Adrenal gland (tissue), 12 donors: ENCODE measurements around the gene XIRP1. TPM values are rescaled to one million over a fixed set of nuclear protein-coding genes. Genes with fewer than 3 reads are reported as not detected.

Experiments used
- DNase-seq, 7 donors: peaks; one replicate each; pipeline ENCODE4 v3.0.0-alpha.2; 2019 to 2020
- H3K27ac ChIP-seq, 5 donors: fragments of 200-600 bp; sonication (generic) in 4 of 5; 1 replicate in 3 of 5; 2 replicates in 2 of 5; pipeline versions ENCODE4 v1.5.1 to v1.8.0; 2016 to 2020; ENCODE audit warnings: mild to moderate bottlenecking in 1 of 5
- H3K27me3 ChIP-seq: fragments of 200-600 bp; 2 replicates; pipeline ENCODE4 v1.8.0; 2021
- H3K36me3 ChIP-seq, 2 donors: fragments of 200-600 bp; replicated peaks in 1 of 2; 1 replicate in 1 of 2; 2 replicates in 1 of 2; pipeline versions ENCODE4 v1.5.1 to v1.8.0; 2018 to 2022
- H3K4me1 ChIP-seq, 2 donors: fragments of 200-600 bp; replicated peaks in 1 of 2; 1 replicate in 1 of 2; 2 replicates in 1 of 2; pipeline versions ENCODE4 v1.5.1 to v1.8.0; 2018 to 2021
- H3K4me3 ChIP-seq, 4 donors: fragments of 200-600 bp; sonication (generic) in 3 of 4; one replicate each; pipeline ENCODE4 v1.5.1; 2016 to 2018
- H3K9me3 ChIP-seq, 3 donors: fragments of 200-600 bp; sonication (generic) in 1 of 3; replicated peaks in 1 of 3; 1 replicate in 2 of 3; 2 replicates in 1 of 3; pipeline versions ENCODE4 v1.5.1 to v1.8.0; 2016 to 2021
- POLR2A ChIP-seq, 2 donors: fragments of 450-650 bp; IDR thresholded peaks; one replicate each; pipeline ENCODE4 v1.6.1; 2017; ENCODE audit warnings: antibody characterized with exemption in 2 of 2, mild to moderate bottlenecking in 2 of 2, moderate library complexity in 1 of 2
- WGBS, 4 donors: extraction: QIAGEN DNeasy Blood & Tissue Kit in 2 of 4; methylation state at CpG; one replicate each; pipeline versions ENCODE4 v1.1.5 to v1.1.7; 2013 to 2017; 5-methylcytosine and 5-hydroxymethylcytosine counted together
- intact Hi-C, 2 donors: fragments of 100-400 bp; cut with DNase I; formaldehyde crosslinking; loops; one replicate each; pipeline versions ENCODE4 v1.14.1 to v1.15.0; 2022 to 2023
- polyA plus RNA-seq, 3 donors: library from polyadenylated mRNA; stranded (reverse); fragments of 200-250 nt in 2 of 3; fragments of 350-450 nt in 1 of 3; fragmentation: Illumina TruSeq in 1 of 3; extraction: RNeasy Lipid Tissue Mini Kit (QIAGEN cat#74804) in 1 of 3; gene quantifications; one replicate each; pipeline ENCODE4 v1.2.3, GENCODE V29; 2013 to 2014
- total RNA-seq, 9 donors: library from RNA; depleted of rRNA in 4 of 9; stranded (reverse); fragments of >200 nt in 4 of 9; fragments of 120-200 nt in 1 of 9; fragmentation: NEBNext Ultra II Directional in 1 of 9; extraction: Animal tissue kit (Norgen Biotek cat#: 25700) in 1 of 9; gene quantifications; one replicate each; pipeline versions ENCODE4 v1.1.0 to v1.2.4, GENCODE V29; 2013 to 2023
- TF ChIP-seq, protein P1 (sequence below), 6 experiments: fragments of 450-650 bp in 4 of 6; fragments of 200-600 bp in 2 of 6; sonication (generic) in 1 of 6; IDR thresholded peaks; 1 replicate in 5 of 6; 2 replicates in 1 of 6; pipeline versions ENCODE4 v1.5.1 to v1.8.0; 2016 to 2021; ENCODE audit warnings: antibody characterized with exemption in 6 of 6, mild to moderate bottlenecking in 2 of 6, moderate library complexity in 1 of 6
- donor health status: healthy with polysubstance abuse.
- donor health status: Bipolar disorder and iron deficiency.
- donor health status: DM: yes; HTN: yes; CAD: no.
- donor health status: DM: no; HTN: no; CAD: no.
- donor health status: DM: no; HTN: no; CAD: no.
- donor health status: DM: yes; HTN: yes; CAD: no.

XIRP1 gene
- total and polyA plus RNA-seq, 12 donors = under 0.01 to 0.48 (median 0.21) TPM; not detected in 6

DNA sequence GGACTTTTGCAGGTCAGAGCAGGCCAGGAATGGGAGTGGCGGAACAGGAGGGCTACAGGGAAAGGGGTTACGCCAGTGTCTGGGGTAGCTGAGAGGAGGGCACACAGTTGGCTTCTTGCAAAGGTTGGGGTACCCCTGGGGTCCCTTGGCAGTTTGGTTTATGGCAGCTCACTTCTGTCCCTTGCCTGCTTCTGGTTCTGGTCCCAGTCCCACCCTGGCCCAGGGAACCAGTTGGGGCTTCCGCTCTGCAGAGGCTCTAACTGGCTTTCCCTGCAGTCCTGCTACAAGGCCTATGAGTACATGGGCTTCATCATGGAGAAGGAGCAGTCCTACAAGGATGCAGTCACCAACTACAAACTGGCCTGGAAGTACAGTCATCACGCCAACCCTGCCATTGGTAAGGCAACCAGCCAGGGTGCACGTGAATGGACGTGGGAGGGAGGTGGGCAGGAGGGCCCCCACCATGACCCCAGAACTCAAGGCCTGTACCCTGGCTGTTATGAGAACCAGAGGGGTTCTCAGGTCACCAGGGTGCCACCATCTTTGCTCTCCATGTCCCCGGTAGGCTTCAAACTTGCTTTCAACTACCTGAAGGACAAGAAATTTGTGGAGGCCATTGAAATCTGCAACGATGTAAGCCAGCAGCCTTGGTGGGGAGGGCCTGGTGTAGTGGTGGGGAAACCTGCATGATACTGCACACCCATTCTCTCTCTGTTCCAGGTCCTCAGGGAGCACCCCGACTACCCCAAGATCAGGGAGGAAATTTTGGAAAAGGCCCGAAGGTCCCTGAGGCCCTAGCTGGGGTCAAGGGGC, 54.2 kb downstream of the XIRP1 start:
- intact Hi-C loops = no loop called here
- WGBS, 4 donors = 84 to 94% (median 92%) methylated on average over 10 of the region's 10 CpGs
- Histone ChIP-seq H3K9me3 (no peaks in the 10 kb centered on the region), H3K27ac (no peak overlapping the region), H3K4me3 (no peak overlapping the region), H3K36me3 (peaks cover 0 to 13% of the 10 kb centered on the region in 2 donors), H3K4me1 (peaks cover 25 to 28% of the 10 kb centered on the region in 2 donors), H3K27me3 (no peaks in the 10 kb centered on the region)
- TF ChIP-seq, protein P1, sequence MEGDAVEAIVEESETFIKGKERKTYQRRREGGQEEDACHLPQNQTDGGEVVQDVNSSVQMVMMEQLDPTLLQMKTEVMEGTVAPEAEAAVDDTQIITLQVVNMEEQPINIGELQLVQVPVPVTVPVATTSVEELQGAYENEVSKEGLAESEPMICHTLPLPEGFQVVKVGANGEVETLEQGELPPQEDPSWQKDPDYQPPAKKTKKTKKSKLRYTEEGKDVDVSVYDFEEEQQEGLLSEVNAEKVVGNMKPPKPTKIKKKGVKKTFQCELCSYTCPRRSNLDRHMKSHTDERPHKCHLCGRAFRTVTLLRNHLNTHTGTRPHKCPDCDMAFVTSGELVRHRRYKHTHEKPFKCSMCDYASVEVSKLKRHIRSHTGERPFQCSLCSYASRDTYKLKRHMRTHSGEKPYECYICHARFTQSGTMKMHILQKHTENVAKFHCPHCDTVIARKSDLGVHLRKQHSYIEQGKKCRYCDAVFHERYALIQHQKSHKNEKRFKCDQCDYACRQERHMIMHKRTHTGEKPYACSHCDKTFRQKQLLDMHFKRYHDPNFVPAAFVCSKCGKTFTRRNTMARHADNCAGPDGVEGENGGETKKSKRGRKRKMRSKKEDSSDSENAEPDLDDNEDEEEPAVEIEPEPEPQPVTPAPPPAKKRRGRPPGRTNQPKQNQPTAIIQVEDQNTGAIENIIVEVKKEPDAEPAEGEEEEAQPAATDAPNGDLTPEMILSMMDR (IDR thresholded peaks at IDR 0.05) = no peak
- no peak for TF ChIP-seq POLR2A (IDR thresholded peaks at IDR 0.05)
- DNase-seq = no peak

- H3K4me3 ChIP-seq = no peak overlapping the region
- no peaks in the 10 kb centered on the region for H3K27me3 ChIP-seq
- peak in 1 of 7 donors; percentile 50 for DNase-seq
- no peak overlapping the region for H3K27ac ChIP-seq
- H3K9me3 ChIP-seq = no peaks in the 10 kb centered on the region
- H3K4me1 ChIP-seq = peaks cover 21 to 23% of the 10 kb centered on the region in 2 donors
- TF ChIP-seq, protein P1 (IDR thresholded peaks at IDR 0.05) = no peak
- TF ChIP-seq POLR2A (IDR thresholded peaks at IDR 0.05) = no peak
- intact Hi-C loops = no loop called here
- peaks cover 0 to 6% of the 10 kb centered on the region in 2 donors for H3K36me3 ChIP-seq
- 95 to 97% (median 96%) methylated on average over 16 to 18 of the region's 18 CpGs for WGBS, 4 donors
These were observed 54.9 kb downstream of the XIRP1 start for GRCh38 chr3:39137435-39137936.

DNA sequence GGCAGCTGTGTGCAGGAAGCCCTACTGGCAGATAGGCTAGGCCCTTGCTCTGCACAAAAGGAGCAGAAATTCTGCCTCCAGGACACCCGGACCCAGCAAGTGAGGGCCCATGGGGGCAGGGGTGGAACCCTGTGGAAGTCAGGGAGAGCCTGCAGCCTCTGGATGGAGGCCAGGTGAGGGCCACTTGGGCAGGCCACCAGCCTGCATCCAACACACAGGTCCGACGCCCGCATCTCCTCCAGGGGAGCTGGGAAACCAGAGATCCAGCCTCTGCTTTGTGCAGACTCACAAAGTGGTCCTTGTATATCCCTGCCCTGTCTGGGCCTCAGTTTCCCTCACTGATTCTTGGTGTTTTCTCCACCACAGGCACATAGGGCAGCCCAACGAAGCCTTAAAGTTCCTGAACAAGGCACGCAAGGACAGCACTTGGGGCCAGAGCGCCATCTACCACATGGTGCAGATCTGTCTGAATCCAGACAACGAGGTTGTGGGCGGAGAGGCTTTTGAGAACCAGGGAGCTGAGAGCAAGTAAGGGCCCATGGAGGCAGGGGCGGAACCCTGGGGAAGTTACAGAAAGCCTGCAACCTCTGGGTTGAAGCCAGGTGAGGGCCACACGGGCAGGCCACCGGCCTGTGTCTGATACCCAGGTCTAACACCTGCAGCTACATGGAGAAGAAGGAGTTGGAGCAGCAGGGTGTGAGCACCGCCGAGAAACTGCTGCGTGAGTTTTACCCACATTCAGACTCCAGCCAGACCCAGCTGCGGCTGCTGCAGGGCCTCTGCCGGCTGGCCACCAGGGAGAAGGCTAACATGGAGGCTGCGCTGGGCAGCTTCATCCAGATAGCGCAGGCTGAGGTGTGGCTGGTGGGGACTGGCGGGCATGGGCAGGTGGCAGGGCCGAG, 55.6 kb downstream of the XIRP1 start:
- H3K4me1 ChIP-seq = peaks cover 14 to 16% of the 10 kb centered on the region in 2 donors
- no peak overlapping the region for H3K27ac ChIP-seq
- no peaks in the 10 kb centered on the region for H3K27me3 ChIP-seq
- TF ChIP-seq, protein P1 (IDR thresholded peaks at IDR 0.05) = no peak
- no peak for TF ChIP-seq POLR2A (IDR thresholded peaks at IDR 0.05)
- no peaks in the 10 kb centered on the region for H3K36me3 ChIP-seq
- H3K9me3 ChIP-seq = no peaks in the 10 kb centered on the region
- no peak overlapping the region for H3K4me3 ChIP-seq
- WGBS, 4 donors = 92 to 97% (median 94%) methylated on average over 17 to 21 of the region's 21 CpGs
- DNase-seq = peak in 1 of 7 donors; percentile 48
- intact Hi-C loops = no loop called here
